Stimulated activated CD8-positive, alpha-beta memory T cell treated with anti-CD3 and anti-CD28 coated beads, Interleukin-12 subunit alpha, Interleukin-12 subunit beta, amount 100 ng/mL, for 1 hour (primary cell): ENCODE results near the gene GP1BA.

Source experiments
- DNase-seq: peaks from one replicate; pipeline ENCODE4 v3.0.0-alpha.2; 2020; ENCODE audit warnings: low read depth

The GP1BA gene

DNA sequence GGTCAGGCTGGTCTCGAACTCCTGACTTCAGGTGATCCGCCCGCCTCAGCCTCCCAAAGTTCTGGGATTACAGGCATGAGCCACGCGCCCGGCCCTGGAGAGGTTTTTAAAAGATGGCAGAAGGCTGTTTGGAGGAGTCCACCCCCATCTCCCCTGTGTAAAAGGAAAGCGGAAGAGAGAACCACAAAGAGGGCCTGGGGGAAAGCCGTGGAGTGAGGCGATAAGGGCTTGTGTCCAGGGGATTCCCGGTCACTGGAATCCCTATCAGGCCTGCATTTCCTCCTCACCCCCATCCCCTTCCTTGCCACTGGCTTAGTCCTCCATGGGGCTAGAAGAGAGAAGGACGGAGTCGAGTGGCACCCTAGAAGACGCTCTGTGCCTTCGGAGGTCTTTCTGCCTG lies at the start of gene GP1BA:
GP1BA (plus strand) TSS at position 315 of the 400 bp plus-strand sequence. CDS start 328 bp downstream, outside the sequence.
- no peak for DNase-seq

DNA sequence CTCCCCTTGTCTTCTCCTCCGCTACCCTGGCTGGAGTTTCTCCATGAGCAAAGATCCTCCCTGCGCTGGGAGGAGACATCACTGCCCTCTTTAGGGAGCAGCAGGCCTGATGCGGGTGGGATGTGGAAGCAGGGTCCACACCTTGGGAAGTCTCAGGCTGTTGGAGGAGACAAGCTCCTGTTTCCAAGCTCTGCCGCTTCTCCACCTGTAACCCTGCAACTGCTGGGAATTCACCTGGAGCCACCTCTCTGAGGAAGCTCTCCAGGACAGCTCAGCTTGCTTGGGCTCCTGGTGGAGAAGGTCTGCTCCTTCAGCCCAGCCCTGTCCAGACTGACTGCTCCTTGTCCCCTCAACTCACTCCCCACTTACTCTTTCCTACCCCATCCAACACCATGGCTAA lies 47.6 kb upstream of the GP1BA start:
- no peak for DNase-seq

DNA sequence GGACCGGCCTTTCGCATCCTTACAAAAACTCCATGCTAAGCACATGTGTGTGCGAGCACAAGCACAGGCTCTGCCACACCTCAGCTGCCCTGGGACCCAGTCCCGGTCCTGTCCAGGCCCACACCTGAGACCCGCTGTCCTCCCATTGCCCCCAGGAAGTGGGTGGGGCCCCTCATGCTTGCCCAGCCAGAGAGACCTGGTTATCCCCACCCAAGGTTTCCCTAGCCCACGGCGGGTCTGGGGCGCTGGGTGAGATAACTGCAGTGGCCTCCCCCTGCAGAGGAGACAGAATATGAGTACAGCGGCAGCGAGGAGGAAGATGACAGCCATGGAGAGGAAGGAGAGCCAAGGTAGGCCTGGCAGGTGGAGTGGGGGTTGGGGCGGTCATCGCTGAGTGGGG lies 45.2 kb upstream of the GP1BA start:
- DNase-seq, result no peak

DNA sequence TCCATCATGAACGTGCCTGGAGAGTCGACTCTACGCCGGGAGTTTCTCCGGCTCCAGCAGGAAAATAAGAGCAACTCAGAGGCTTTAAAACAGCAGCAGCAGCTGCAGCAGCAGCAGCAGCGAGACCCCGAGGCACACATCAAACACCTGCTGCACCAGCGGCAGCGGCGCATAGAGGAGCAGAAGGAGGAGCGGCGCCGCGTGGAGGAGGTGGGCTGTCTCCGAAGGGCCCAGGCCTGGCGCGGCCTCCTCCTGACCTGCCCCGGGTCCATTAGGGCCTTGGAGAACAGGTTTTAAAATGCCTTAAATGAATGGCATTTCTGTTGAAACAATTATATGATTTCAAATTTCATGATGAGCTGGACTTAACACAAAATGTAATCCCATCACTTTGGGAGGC lies 44.5 kb upstream of the GP1BA start:
- DNase-seq, result no peak

DNA sequence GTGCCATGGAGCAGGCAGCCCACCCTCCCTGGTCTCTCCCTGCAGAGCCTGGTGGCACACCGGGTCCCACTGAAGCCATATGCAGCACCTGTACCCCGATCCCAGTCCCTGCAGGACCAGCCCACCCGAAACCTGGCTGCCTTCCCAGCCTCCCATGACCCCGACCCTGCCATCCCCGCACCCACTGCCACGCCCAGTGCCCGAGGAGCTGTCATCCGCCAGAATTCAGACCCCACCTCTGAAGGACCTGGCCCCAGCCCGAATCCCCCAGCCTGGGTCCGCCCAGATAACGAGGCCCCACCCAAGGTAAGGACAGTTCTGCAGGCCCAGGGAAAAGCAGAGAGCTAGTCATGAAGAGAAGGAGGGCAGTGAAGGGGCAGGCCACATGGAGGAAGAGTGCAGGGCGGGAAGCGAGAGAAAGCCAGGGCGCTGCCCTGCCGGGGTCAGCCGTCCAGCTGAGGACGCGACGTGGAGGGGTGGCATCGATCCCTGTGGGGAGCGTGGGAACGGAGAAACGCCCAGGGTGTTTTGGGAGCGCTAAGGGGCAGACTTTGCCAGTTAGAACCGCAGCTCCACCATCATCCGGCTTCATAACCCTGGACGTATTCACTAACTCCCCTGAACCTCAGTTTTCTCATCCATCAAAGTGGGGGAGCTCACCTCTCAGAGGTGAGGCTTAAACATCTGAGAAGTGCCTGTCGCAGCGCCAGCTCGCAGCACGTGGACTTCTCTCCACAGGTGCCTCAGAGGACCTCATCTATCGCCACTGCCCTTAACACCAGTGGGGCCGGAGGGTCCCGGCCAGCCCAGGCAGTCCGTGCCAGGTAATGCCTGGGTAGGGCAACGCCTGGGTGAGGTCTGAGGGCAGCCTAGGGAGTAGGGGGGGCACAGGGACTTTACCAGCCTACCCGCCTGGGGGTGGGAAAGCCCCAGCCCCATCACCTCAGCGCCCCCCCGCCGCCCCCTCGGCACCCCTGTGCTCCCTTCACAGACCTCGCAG lies 40.4 kb upstream of the GP1BA start:
- DNase-seq, result no peak

DNA sequence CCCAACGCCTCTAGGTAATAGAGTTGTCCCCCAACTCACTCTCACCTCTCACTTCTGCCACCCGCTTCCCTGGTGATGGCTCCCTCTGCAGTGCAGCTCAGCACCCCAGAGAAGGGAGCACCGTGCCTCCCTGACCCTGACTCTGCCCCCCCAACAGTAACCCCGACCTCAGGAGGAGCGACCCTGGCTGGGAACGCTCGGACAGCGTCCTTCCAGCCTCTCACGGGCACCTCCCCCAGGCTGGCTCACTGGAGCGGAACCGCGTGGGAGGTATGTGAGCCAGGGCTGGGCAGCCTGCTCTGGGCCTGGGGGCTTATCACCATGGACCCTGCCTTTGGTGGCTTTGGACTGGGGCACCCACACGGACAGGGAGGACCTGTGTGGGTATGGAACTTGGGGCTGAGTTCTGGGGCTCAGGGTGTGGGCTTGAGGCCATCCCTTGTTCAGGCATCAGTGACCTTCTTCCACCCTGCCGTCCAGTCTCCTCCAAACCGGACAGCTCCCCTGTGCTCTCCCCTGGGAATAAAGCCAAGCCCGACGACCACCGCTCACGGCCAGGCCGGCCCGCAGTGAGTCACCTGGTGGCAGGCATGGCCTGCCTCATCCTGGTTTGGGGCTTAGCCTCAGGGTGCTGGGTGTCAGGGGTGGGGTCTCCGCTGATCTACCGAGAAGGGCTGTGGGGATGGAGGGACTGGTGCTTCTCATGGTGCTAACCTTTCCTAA lies 39.4 kb upstream of the GP1BA start:
- no peak for DNase-seq

DNA sequence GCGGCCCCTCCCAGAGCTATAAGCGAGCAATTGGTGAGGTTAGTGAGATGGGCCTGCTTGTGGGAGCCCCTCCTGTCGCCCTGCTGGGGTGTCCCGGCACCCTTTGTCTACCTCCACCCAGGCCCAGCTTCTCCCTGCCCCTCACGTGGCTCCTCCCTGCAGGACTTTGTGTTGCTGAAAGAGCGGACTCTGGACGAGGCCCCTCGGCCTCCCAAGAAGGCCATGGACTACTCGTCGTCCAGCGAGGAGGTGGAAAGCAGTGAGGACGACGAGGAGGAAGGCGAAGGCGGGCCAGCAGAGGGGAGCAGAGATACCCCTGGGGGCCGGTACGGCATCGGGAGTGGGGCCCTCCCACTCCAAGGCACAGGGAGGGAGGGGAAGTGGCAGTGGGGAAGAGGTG lies 38.8 kb upstream of the GP1BA start:
- DNase-seq, result no peak

DNA sequence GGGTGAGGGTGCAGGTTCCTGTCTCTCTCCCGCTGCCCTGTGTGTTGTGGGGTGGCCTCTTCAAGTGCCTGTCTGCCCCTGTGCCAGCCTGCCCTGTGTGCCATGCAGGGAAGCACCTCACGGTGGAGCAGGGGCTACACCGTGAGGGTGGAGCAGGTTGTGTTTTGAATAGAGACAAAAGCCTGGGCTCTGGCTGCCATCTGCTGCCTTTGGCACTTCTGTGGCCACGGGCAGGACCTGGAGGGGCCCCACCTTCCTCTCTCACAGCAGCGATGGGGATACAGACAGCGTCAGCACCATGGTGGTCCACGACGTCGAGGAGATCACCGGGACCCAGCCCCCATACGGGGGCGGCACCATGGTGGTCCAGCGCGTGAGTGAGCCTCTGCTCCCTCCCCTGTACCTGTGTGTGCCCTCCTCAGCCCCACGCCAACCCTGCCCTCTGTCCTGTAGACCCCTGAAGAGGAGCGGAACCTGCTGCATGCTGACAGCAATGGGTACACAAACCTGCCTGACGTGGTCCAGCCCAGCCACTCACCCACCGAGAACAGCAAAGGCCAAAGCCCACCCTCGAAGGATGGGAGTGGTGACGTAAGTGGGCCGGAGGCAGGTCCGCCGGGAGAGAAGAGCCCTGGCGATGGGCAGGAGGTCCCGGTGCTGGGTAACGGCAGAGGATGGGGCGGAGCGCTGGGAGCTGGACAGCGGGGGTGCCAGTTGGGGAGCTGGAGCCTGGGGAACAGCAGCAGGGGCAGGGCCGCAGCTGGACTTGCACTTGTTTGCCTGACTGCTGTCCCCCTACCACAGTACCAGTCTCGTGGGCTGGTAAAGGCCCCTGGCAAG lies 38.1 kb upstream of the GP1BA start:
- DNase-seq, result no peak

DNA sequence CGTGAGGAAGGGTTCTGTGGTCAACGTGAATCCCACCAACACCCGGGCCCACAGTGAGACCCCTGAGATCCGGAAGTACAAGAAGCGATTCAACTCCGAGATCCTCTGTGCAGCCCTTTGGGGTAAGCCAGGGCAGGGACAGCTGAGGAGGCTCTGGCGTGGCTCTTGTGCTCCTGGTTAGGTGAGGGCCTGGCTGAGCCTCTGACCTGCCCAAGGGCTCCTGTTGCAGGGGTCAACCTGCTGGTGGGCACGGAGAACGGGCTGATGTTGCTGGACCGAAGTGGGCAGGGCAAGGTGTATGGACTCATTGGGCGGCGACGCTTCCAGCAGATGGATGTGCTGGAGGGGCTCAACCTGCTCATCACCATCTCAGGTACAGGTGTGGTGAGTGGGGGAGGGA lies 37.0 kb upstream of the GP1BA start:
- no peak for DNase-seq

DNA sequence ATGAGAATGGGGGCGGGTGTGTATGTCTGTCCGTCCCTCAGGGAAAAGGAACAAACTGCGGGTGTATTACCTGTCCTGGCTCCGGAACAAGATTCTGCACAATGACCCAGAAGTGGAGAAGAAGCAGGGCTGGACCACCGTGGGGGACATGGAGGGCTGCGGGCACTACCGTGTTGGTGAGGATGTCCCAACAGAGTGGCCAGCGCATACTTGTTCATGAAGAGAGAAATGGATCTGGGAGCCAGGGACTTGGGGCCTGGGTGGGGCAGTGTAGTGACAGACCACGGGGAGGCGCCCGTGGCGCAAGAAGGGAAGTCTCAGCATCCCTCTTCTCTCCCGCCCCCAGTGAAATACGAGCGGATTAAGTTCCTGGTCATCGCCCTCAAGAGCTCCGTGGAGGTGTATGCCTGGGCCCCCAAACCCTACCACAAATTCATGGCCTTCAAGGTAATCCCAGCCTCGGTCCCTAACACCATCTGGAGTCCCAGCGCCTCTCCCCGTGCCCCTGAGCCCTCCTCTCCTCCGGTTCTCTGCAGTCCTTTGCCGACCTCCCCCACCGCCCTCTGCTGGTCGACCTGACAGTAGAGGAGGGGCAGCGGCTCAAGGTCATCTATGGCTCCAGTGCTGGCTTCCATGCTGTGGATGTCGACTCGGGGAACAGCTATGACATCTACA lies 36.3 kb upstream of the GP1BA start:
- DNase-seq, result no peak

DNA sequence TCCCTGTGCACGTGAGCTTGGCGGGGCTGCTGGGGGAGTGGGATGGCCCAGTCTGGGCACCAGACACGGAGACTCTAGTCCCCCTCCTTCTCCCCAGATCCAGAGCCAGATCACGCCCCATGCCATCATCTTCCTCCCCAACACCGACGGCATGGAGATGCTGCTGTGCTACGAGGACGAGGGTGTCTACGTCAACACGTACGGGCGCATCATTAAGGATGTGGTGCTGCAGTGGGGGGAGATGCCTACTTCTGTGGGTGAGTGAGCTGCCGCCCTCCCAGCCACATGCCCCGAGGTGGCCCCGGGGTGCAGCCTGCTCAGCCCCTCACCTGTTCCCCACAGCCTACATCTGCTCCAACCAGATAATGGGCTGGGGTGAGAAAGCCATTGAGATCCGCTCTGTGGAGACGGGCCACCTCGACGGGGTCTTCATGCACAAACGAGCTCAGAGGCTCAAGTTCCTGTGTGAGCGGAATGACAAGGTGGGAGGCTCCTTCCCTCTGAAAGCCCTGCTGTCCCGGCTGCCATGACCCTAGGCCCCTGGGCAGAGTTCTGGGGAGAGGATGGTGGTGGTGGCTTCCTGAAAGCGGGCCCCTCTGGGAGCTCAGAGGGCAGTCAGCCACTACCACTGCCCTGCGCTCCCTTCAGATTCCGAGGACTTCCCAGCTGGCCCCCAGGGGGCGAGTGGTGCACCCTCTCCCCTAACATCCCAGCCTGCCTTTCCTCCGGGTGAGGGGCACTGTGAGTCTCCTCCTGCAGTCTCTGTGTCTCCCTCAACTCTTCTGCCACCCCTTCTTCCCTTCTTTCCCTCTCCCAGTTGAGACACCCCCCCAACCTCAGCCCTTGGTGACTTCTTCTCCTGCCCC lies 35.5 kb upstream of the GP1BA start:
- DNase-seq, result no peak

DNA sequence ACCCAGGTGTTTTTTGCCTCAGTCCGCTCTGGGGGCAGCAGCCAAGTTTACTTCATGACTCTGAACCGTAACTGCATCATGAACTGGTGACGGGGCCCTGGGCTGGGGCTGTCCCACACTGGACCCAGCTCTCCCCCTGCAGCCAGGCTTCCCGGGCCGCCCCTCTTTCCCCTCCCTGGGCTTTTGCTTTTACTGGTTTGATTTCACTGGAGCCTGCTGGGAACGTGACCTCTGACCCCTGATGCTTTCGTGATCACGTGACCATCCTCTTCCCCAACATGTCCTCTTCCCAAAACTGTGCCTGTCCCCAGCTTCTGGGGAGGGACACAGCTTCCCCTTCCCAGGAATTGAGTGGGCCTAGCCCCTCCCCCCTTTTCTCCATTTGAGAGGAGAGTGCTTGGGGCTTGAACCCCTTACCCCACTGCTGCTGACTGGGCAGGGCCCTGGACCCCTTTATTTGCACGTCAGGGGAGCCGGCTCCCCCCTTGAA lies 34.8 kb upstream of the GP1BA start:
- DNase-seq, result no peak

DNA sequence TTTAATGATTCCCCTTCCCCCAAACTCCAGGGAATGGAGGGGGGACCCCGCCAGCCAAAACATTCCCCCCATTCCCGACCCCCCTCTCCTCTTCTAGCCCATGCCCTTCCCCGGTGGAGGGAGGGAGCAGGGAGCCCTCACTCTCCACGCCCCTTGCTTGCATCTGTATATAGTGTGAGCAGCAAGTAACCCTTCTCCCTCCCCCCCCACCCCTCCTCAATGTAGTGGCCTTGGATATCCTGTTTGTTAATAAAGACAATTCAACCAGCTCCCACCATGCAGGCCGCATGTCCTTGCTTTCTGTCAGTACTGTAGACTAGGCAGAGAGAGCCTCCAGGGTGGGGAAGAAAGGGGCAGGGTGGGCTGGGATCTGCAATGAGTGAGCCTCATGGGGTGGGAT lies 34.3 kb upstream of the GP1BA start:
- DNase-seq, result no peak

DNA sequence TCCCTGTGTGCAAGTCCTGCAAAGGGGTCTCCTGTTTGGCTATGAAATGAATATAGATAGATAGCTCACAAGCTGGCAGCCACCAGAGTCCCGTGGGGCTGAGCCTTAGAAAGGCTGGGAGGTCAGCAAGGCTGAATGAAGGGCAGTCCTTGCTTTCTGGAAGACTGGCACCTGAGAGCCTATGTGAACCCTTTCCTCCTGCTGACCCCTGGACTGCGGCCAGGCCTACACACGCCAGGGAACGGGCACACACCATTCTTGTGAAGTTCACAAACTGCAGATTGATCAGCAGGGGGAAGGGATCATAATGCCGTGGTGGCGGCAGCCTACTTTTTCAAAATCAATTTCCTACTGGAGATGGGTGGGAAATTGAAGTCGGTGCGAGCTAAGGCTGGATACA lies 33.7 kb upstream of the GP1BA start:
- no peak for DNase-seq

DNA sequence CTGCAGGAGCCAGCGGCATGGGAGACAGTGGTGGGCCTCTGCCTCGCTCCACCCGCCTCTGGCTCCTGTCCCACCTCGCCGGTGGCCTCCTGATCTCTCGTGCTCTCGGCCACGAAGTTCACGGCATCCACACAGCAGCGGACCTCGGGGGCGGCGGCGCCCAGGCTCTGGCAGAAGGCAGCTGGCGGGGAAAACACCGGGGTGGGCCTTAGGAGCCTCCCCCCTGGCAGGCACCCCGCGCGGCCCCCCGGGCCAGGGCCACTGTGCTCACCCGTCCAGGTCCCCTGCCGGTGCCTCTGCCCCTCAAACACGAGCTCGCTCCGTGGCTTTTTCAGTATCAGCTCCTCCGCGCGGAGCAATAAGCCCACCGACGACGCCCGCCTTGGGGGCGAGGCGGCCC lies 33.1 kb upstream of the GP1BA start:
- no peak for DNase-seq

DNA sequence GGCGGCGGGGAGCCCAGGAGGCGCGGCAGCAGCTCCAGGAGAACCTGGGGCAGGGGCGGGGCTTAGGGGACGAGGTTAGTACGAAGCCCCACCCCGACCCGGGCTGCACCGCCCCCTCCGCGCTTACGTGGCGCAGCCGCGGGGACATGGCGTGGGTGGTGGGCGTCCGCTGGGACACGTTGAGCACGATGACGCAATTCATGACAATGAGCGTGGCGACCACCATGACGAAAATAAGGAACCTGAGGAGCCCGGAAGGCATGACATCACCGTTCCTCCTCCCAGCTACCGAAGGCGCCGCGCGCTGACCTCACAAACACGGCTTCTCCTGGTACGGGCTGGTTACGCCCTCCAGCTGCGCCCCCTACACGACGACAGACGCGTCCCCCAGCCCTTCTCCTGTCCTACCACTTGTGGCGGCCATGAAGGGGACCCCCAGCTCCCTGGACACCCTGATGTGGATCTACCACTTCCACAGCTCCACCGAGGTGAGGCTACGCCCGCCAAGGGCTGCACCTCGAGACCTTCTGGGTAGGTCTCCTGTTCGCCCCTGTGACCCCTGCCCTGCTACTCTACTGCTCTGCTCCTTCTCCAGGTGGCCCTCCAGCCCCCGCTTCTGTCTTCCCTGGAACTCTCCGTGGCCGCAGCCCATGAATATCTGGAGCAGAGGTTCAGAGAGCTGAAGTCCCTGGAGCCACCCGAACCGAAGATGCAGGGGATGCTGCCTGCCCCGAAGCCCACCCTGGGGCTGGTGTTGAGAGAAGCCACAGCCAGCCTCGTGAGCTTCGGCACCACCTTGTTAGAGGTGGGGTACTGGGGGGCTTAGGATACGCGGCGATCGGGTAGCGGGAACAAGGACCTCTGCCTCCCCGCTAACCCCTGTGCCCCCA lies 32.5 kb upstream of the GP1BA start, which contains the start of gene C17orf107:
C17orf107 (plus strand) TSS at position 196 of the 890 bp plus-strand sequence; CDS start at position 423, 227 bp downstream.
- DNase-seq, result peak; percentile 86

DNA sequence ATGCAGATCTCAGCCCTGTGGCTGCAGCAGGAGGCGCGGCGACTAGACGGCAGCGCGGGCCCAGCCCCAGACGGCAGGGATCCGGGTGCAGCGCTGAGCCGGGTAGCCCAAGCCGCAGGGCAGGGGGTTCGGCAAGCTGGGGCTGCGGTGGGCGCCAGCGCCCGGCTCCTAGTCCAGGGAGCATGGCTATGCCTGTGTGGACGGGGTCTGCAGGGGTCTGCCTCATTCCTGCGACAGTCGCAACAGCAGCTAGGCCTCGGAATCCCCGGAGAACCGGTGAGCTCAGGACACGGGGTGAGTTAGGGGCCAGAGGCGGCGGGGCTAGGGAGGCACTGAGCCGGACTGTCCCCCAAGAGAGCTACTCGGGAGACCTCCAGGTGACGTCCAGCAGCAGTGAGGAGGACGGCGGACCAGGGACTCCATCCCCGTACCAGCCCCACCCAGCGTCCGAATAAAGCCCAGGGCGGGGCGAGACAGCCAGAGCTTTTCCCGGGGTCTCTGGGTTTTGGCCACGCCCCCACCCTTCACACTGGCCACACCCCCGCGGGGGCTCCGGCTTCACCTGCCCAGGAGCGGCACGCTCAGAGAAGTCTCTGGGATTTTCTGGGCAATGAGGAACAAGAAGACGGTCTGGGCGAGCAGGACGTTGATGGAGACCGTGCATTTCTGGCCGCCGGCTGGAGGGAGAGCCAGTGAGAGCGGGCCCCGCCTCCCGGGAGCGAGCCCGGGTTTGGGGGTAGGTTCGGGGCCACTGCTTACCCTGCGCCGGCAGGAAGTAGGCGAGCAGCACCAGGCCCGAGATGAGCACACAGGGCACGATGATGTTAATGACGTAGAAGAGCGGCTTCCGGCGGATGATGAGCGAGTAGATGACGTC lies 31.6 kb upstream of the GP1BA start:
- no peak for DNase-seq

DNA sequence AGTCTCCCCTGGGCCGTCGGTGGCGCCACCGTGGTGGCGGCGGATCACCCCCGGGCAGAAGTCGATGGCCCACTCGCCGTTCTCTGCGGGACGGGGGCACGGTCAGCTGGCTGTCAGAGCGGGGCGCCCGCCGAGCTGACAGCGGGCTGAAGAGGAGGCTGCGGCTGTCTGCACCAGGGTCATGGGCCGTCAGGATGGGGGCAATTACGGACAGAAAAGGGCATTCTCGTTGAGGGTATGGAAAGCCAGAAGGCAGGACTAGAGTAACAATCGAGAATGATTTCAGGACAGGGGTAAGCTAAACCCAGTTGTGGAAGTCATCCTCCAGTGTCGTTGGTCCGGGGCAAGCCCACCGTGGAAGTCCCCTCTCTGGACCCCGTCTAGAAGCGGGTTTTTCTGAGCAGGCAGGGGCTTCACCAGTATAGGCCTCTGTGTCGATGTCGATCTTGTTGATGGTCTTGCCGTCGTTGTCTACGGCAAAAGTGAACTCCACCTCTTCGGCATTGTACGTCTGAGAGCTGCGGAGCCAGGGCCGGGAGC lies 30.9 kb upstream of the GP1BA start:
- no peak for DNase-seq
